WERI-Rb-1 (cell line): ENCODE data around the gene SNX6.

Source experiments
- DNase-seq: peaks from one replicate; pipeline ENCODE4 v3.0.0-alpha.2; 2020
- H3K27ac ChIP-seq: fragments of 250-450 bp; sonication (Bioruptor Pico); 2 replicates; pipeline ENCODE4 v1.5.1; 2020; ENCODE audit warnings: mild to moderate bottlenecking, moderate library complexity
- H3K27me3 ChIP-seq: fragments of 250-450 bp; sonication (Bioruptor Pico); 2 replicates; pipeline ENCODE4 v1.5.1; 2021; ENCODE audit warnings: mild to moderate bottlenecking, low read depth, moderate library complexity; ENCODE audit not compliant: insufficient read depth, severe bottlenecking
- H3K36me3 ChIP-seq: fragments of 250-450 bp; sonication (Bioruptor Pico); 2 replicates; pipeline ENCODE4 v1.5.1; 2020; ENCODE audit warnings: mild to moderate bottlenecking, moderate library complexity
- H3K4me3 ChIP-seq: 2 replicates; pipeline ENCODE4 v1.5.1; 2011; ENCODE audit warnings: low read depth, mild to moderate bottlenecking, control low read depth, low read length
- H3K9me3 ChIP-seq: fragments of 250-450 bp; sonication (Bioruptor Pico); 2 replicates; pipeline ENCODE4 v1.5.1; 2021; ENCODE audit warnings: mild to moderate bottlenecking, moderate library complexity; ENCODE audit not compliant: severe bottlenecking
- CTCF ChIP-seq: IDR thresholded peaks from 2 replicates; pipeline ENCODE4 v1.5.1; 2011; ENCODE audit warnings: low read depth, mild to moderate bottlenecking, control low read depth, inconsistent platforms, low read length

Gene SNX6

GRCh38 chr14:34629657-34630529 is at the start of gene SNX6:
TSS of gene SNX6 (minus strand) at chr14:34630148. CDS start at chr14:34630116, 32 bp downstream.
- TF ChIP-seq CTCF: no peak
- DNase-seq: peak; percentile 67
- peaks cover 6% of the 10 kb centered on the region; the same call in 1 of the 2 replicates for H3K36me3 ChIP-seq
- H3K27ac ChIP-seq: peak within 1 kb of the TSS; percentile 83
- peaks cover 8% of the 10 kb centered on the region for H3K9me3 ChIP-seq
- H3K27me3 ChIP-seq: no peaks in the 10 kb centered on the region
- H3K4me3 ChIP-seq: peak within 1 kb of the TSS; percentile 98

DNA sequence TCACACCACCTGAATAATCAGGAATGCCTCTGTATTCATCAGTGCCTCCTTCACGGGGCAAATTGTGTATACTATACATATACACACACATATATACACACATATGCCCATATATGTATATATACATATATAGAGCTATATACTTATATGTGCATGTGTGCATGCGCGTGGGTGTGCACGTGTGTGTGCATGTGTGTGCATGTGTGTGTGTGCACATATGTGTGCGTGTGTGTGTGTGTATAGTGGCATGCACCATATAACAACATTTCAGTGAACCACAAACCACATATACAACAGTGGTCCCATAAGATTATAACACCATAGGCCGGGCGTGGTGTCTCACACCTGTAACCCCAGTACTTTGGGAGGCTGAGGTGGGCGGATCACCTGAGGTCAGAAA is 48.8 kb upstream of the SNX6 start:
- TF ChIP-seq CTCF: no peak
- no peak overlapping the region for H3K27ac ChIP-seq
- H3K9me3 ChIP-seq: no peaks in the 10 kb centered on the region
- no peak overlapping the region for H3K4me3 ChIP-seq
- no peak for DNase-seq
- H3K36me3 ChIP-seq: no peaks in the 10 kb centered on the region
- no peaks in the 10 kb centered on the region for H3K27me3 ChIP-seq

DNA sequence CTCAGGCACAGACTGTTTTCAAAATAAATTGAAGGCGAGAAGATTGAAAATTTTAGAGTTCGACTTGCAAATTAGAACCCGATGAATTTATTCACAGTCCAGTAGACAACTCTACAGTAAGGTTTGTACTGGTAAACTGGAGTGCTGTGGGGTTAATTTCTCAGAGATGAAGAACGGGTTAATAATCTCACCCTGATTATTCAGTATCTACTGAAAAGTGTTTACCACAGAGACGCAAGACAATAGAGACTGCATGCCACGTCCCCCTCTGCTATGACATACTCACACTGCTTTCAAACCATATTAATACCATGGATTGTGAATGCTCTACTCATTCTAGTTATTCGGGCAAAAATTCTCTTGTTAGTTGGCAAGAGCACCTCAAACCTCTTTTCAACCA is 48.4 kb upstream of the SNX6 start:
- Histone ChIP-seq H3K36me3 (no peaks in the 10 kb centered on the region), H3K27ac (no peak overlapping the region), H3K27me3 (no peaks in the 10 kb centered on the region), H3K9me3 (no peaks in the 10 kb centered on the region), H3K4me3 (no peak overlapping the region)
- no peak for TF ChIP-seq CTCF
- DNase-seq: no peak

- Histone ChIP-seq H3K27ac (no peak overlapping the region), H3K36me3 (no peaks in the 10 kb centered on the region), H3K4me3 (no peak overlapping the region), H3K9me3 (no peaks in the 10 kb centered on the region), H3K27me3 (no peaks in the 10 kb centered on the region)
- DNase-seq: no peak
- TF ChIP-seq CTCF: no peak
Observed at GRCh38 chr14:34676516-34677211, 46.7 kb upstream of the SNX6 start.

GRCh38 chr14:34673702-34674101 is 43.8 kb upstream of the SNX6 start:
- DNase-seq: no peak
- no peak for TF ChIP-seq CTCF
- Histone ChIP-seq H3K9me3 (no peaks in the 10 kb centered on the region), H3K27me3 (no peaks in the 10 kb centered on the region), H3K4me3 (no peak overlapping the region), H3K27ac (no peak overlapping the region), H3K36me3 (no peaks in the 10 kb centered on the region)
